CD4-positive, alpha-beta memory T cell (primary cell): ENCODE measurements around the gene SEMA5B. TPM values are rescaled to one million over a fixed set of nuclear protein-coding genes. Genes with fewer than 3 reads are reported as not detected.
A peak's percentile ranks its signal among the peaks of the same experiment; 100 is the strongest.

ENCODE experiments used
- CTCF ChIA-PET: fragments of 350-600 bp; sonication (Branson Sonifier 250); formaldehyde crosslinking; loops from one replicate; lab custom pipeline; 2021; ENCODE audit warnings: inconsistent platforms; ENCODE audit not compliant: partially characterized antibody; lab: Charles Lee
- POLR2A ChIA-PET: fragments of 350-600 bp; sonication (Branson Sonifier 250); formaldehyde crosslinking; loops from one replicate; lab custom pipeline; 2021; ENCODE audit not compliant: partially characterized antibody; lab: Charles Lee
- DNase-seq, 5 donors: peaks; one replicate each; pipeline versions ENCODE4 v3.0.0 to v3.0.0-alpha.2; 2020 to 2022; ENCODE audit warnings: mixed read lengths in 1 of 5
- H3K27ac ChIP-seq: one replicate; pipeline ENCODE4 v1.7.0; 2013; ENCODE audit warnings: low read depth, low read length
- H3K27me3 ChIP-seq: 2 replicates; pipeline ENCODE4 v1.7.0; 2013; ENCODE audit warnings: mild to moderate bottlenecking, low read length, moderate library complexity; ENCODE audit not compliant: insufficient read depth
- H3K36me3 ChIP-seq: 2 replicates; pipeline ENCODE4 v1.7.0; 2013; ENCODE audit warnings: mild to moderate bottlenecking, low read length, moderate library complexity; ENCODE audit not compliant: insufficient read depth
- H3K4me1 ChIP-seq: 2 replicates; pipeline ENCODE4 v1.7.0; 2013; ENCODE audit warnings: mild to moderate bottlenecking, low read length, moderate library complexity; ENCODE audit not compliant: insufficient read depth
- H3K4me3 ChIP-seq, 2 donors: one replicate each; pipeline ENCODE4 v1.7.0; 2013; ENCODE audit warnings: low read length in 2 of 2, mild to moderate bottlenecking in 1 of 2
- H3K9me3 ChIP-seq, 2 donors: one replicate each; pipeline ENCODE4 v1.7.0; 2013; ENCODE audit warnings: low read length in 2 of 2, control low read depth in 1 of 2; ENCODE audit not compliant: control insufficient read depth in 1 of 2
- H3K27ac Mint-ChIP-seq, 7 donors: one replicate each; pipeline ENCODE4 v1.8.0; 2020 to 2021; ENCODE audit warnings: mixed read lengths in 7 of 7, mild to moderate bottlenecking in 6 of 7, inconsistent platforms in 3 of 7, moderate library complexity in 3 of 7
- H3K27me3 Mint-ChIP-seq, 2 donors: one replicate each; pipeline ENCODE4 v1.8.0; 2020 to 2021; ENCODE audit warnings: mixed read lengths in 2 of 2
- H3K36me3 Mint-ChIP-seq, 2 donors: one replicate each; pipeline ENCODE4 v1.8.0; 2020 to 2021; ENCODE audit warnings: mixed read lengths in 2 of 2, inconsistent platforms in 1 of 2, mild to moderate bottlenecking in 1 of 2
- H3K4me1 Mint-ChIP-seq, 4 donors: one replicate each; pipeline ENCODE4 v1.8.0; 2020 to 2021; ENCODE audit warnings: mixed read lengths in 4 of 4, mild to moderate bottlenecking in 1 of 4
- H3K4me3 Mint-ChIP-seq, 8 donors: one replicate each; pipeline ENCODE4 v1.8.0; 2020 to 2021; ENCODE audit warnings: mixed read lengths in 8 of 8, mild to moderate bottlenecking in 7 of 8, moderate library complexity in 6 of 8, inconsistent platforms in 3 of 8
- H3K9me3 Mint-ChIP-seq, 8 donors: one replicate each; pipeline ENCODE4 v1.8.0; 2020 to 2021; ENCODE audit warnings: mixed read lengths in 8 of 8, mild to moderate bottlenecking in 5 of 8, inconsistent platforms in 3 of 8, moderate library complexity in 1 of 8
- intact Hi-C: fragments of 100-400 bp; cut with micrococcal nuclease; formaldehyde crosslinking; loops from one replicate; pipeline ENCODE4 v1.15.1; 2023
- polyA plus RNA-seq, 2 donors: library from polyadenylated mRNA; unstranded; fragments of 300-500 nt; fragmentation: Illumina TruSeq; gene quantifications; one replicate each; pipeline ENCODE4 v1.2.3, GENCODE V29; 2021
- total RNA-seq, 2 experiments: library from RNA; stranded (reverse); gene quantifications; one replicate each; pipeline ENCODE4 v1.2.3, GENCODE V29; 2021

Gene SEMA5B
- total and polyA plus RNA-seq, 4 experiments from 2014 or later, result not detected

DNA sequence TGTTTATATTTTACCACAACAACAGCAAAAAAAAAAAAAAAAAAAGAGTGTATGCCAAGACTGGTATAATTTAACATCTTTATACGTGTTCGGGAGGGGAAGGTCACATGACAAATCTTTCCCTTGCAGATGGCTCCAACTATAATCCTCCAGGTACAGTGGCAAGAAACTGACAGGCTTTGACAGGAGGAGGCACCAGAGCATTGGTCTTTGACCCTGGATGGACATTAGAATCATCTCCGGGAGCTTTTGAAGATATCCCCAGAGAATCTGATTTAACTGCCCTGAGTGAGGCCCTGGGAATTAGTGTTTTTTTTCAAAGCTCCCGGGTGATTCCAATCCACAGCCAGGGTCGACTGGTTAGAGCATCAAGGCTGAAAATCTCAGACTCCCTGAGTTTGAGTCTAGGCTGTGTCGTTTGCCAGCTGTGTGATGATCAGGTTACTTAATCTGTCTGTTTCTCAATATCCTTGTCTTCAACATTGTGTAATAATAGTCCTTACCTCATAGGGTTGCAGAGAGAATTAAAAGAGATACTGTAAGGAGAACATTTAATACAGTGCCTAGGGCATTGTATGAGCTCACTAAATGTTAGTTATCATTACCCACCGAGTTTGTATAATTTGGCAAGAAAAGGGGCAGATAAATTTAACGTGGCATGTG, 8.9 kb upstream of the SEMA5B start:
- Mint-ChIP-seq H3K9me3 (no peaks in the 10 kb centered on the region), H3K4me1 (no peaks in the 10 kb centered on the region), H3K27ac (no peak overlapping the region), H3K36me3 (no peaks in the 10 kb centered on the region), H3K27me3 (peaks cover 43 to 46% of the 10 kb centered on the region in 2 donors), H3K4me3 (no peak overlapping the region)
- intact Hi-C loops, result no loop called here
- Histone ChIP-seq H3K4me3 (no peak overlapping the region), H3K36me3 (no peaks in the 10 kb centered on the region), H3K27ac (no peak overlapping the region), H3K9me3 (no peaks in the 10 kb centered on the region), H3K27me3 (peaks cover 12% of the 10 kb centered on the region), H3K4me1 (no peaks in the 10 kb centered on the region)
- POLR2A ChIA-PET, result no interaction called here
- no peak for DNase-seq
- CTCF ChIA-PET, result no interaction called here

DNA sequence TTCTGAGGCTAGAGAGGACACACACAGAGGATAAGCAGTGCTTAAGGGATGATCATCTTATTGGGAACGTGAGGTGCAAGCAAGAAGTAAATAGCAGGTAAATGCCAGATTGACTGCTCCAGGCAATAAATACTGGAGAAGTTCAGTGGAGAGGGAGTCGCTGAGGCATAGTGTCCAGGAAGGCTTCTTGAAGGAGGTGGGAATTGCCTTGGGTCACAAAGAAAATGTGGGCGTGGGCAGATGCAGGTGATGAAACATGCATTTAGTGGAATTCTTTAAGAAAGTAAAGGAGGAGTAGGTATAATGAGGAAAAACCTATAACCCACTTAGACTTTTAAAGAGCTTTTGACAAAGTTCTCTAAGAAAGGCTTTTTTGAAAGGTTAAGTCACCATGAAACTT, 7.4 kb upstream of the SEMA5B start:
- intact Hi-C loops, result no loop called here
- CTCF ChIA-PET, result no interaction called here
- H3K27me3 Mint-ChIP-seq, result peaks cover 41 to 42% of the 10 kb centered on the region in 2 donors
- POLR2A ChIA-PET, result no interaction called here
- H3K4me1 ChIP-seq, result no peaks in the 10 kb centered on the region
- H3K4me3 ChIP-seq, result no peak overlapping the region
- no peak overlapping the region for H3K27ac Mint-ChIP-seq
- peaks cover 23% of the 10 kb centered on the region for H3K27me3 ChIP-seq
- H3K36me3 ChIP-seq, result no peaks in the 10 kb centered on the region
- H3K9me3 Mint-ChIP-seq, result no peaks in the 10 kb centered on the region
- H3K9me3 ChIP-seq, result no peaks in the 10 kb centered on the region
- DNase-seq, result no peak
- no peaks in the 10 kb centered on the region for H3K36me3 Mint-ChIP-seq
- H3K4me1 Mint-ChIP-seq, result no peaks in the 10 kb centered on the region
- no peak overlapping the region for H3K27ac ChIP-seq
- no peak overlapping the region for H3K4me3 Mint-ChIP-seq

DNA sequence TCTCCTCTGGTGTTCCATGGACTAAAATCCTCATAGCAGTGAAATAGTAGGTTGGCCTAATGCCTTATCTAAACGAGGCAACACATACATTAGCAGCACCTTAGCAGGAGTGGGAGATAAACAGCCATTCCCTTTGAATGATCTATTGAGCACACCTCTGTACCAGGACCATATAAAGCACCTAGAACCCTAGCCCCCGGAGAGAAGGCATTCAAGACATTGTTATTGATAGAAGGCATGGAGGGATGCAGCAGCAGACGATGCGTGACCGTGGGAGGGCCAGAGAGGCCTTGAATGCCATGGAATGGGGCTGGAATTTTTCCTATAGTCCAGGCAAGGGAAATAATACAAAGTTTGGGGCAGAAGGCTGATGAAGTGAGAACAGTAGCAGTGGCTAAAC, 6.6 kb upstream of the SEMA5B start:
- ChIA-PET POLR2A (no interaction called here), CTCF (no interaction called here)
- Mint-ChIP-seq H3K4me1 (no peaks in the 10 kb centered on the region), H3K9me3 (no peaks in the 10 kb centered on the region), H3K36me3 (no peaks in the 10 kb centered on the region), H3K4me3 (no peak overlapping the region), H3K27ac (no peak overlapping the region), H3K27me3 (peaks cover 45 to 46% of the 10 kb centered on the region in 2 donors)
- Histone ChIP-seq H3K36me3 (no peaks in the 10 kb centered on the region), H3K4me1 (no peaks in the 10 kb centered on the region), H3K27me3 (peaks cover 32% of the 10 kb centered on the region), H3K4me3 (no peak overlapping the region), H3K27ac (no peak overlapping the region), H3K9me3 (no peaks in the 10 kb centered on the region)
- intact Hi-C loops, result no loop called here
- no peak for DNase-seq

DNA sequence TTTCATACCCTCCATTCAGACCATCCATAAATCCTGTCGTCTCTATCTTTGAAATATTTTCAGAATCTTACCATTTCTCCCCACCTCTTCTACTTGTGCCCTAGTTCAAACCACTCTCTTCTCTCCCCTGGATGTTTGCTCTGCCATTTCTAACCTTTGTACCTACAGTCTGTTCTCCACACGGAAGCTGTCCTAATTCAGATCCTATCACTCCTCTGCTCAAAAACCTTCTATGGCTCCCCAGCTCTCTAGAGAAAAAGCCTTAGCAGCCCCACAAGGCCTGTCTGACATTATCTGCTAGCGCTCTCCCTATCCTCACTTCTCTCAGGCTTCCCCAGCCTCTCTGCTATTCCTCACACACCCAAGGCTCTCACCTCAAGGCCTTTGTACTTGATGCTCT, 4.5 kb upstream of the SEMA5B start:
- Histone ChIP-seq H3K27ac (no peak overlapping the region), H3K4me1 (peaks cover 12% of the 10 kb centered on the region), H3K27me3 (peaks cover 44% of the 10 kb centered on the region), H3K9me3 (no peaks in the 10 kb centered on the region), H3K36me3 (no peaks in the 10 kb centered on the region), H3K4me3 (no peak overlapping the region)
- Mint-ChIP-seq H3K9me3 (no peaks in the 10 kb centered on the region), H3K36me3 (no peaks in the 10 kb centered on the region), H3K4me1 (peaks cover 5 to 8% (median 8%) of the 10 kb centered on the region in 4 donors), H3K27me3 (peaks cover 42 to 44% of the 10 kb centered on the region in 2 donors), H3K27ac (no peak overlapping the region), H3K4me3 (no peak overlapping the region)
- intact Hi-C loops, result no loop called here
- POLR2A ChIA-PET, result no interaction called here
- DNase-seq, result no peak
- CTCF ChIA-PET, result interaction anchor here (1.2 to 1.9 kb wide), 2 partner anchors 177 to 639 kb away, joined by 4 read pairs; no protein-coding TSS in a partner anchor

DNA sequence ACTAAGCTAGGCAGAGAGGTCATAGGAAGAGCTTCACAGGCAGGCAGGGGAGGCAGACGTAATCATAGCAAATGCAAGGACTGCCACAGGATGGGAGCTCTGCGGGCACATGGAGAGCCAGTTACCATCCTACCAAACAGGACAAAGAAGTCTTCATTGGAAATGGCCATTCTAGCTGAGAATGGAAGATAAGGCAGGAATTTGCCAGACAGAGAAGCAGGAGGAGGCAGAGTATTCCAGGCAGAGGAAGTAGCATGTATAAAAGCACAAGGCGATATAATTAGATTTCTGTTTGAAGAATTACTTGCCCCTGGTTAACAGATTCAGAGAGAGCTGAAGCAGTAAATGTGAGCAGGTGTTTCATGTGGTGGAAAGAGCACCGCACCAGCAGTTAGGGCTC, 3.5 kb upstream of the SEMA5B start:
- peaks cover 19% of the 10 kb centered on the region for H3K4me1 ChIP-seq
- intact Hi-C loops, result no loop called here
- no peaks in the 10 kb centered on the region for H3K9me3 ChIP-seq
- H3K4me3 ChIP-seq, result no peak overlapping the region
- ChIA-PET CTCF (interaction anchor here (0.9 to 4.5 kb wide), 5 partner anchors 13 to 1484 kb away, joined by 3 to 26 read pairs (median 4); partner anchors contain the start of gene POLQ), POLR2A (no interaction called here)
- Mint-ChIP-seq H3K4me1 (peaks cover 7 to 16% (median 12%) of the 10 kb centered on the region in 4 donors), H3K4me3 (no peak overlapping the region), H3K27ac (no peak overlapping the region), H3K36me3 (no peaks in the 10 kb centered on the region), H3K27me3 (peaks cover 41 to 43% of the 10 kb centered on the region in 2 donors), H3K9me3 (no peaks in the 10 kb centered on the region)
- no peaks in the 10 kb centered on the region for H3K36me3 ChIP-seq
- no peak for DNase-seq
- peaks cover 44% of the 10 kb centered on the region for H3K27me3 ChIP-seq
- no peak overlapping the region for H3K27ac ChIP-seq

DNA sequence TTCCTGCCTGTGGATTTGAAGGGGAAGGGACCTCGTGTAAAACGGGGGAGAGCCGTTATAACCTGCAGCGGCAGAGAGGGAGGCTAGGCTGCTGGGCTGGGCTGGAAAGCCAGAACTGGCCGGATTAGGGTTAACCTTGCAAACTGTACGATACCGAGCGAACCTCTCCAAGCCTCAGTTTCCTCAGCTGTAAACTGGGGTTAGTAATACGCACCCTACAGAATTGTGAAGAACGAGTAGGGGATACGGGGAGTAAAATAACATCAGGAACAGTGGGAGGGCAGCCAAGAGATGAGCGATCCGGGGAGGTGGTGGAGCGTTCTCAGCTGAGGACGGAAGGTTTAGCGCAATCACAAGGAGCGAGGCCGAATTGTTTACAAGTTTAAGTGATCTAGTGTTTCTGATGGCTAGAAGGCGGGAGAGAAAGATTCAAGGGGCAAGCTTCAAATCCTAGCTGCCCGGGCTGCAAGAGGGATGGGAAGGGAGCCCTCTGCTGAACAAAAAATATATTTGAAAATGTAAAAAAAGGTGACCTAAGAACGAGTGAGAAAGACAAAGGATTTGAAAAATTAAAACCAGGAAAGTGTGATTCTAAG, 768 bp upstream of the SEMA5B start:
- POLR2A ChIA-PET, result interaction anchor here (0.7 to 1.3 kb wide), 2 partner anchors 14 to 273 kb away, joined by 3 read pairs; no protein-coding TSS in a partner anchor

More for the DNA sequence above, 768 bp upstream of the SEMA5B start:
- Mint-ChIP-seq H3K4me1 (peaks cover 9 to 22% (median 16%) of the 10 kb centered on the region in 4 donors), H3K36me3 (no peaks in the 10 kb centered on the region), H3K27me3 (peaks cover 43 to 54% of the 10 kb centered on the region in 2 donors), H3K4me3 (peak overlapping the region; percentile 76 to 92 (median 84)), H3K9me3 (peaks cover 0 to 2% (median 0%) of the 10 kb centered on the region in 8 donors), H3K27ac (peak overlapping the region in 2 of 7 donors; percentile 3 to 49)
- intact Hi-C loops, result loop anchor here (1.0 to 2.0 kb wide), 4 partner anchors 170 to 466 kb away; no protein-coding TSS in a partner anchor
- no peaks in the 10 kb centered on the region for H3K9me3 ChIP-seq
- DNase-seq, result peak in 4 of 5 donors; percentile 13 to 39 (median 34)
- peaks cover 53% of the 10 kb centered on the region for H3K27me3 ChIP-seq
- H3K4me1 ChIP-seq, result peaks cover 19% of the 10 kb centered on the region
- no peak overlapping the region for H3K27ac ChIP-seq
- peak overlapping the region; percentile 61 to 81 for H3K4me3 ChIP-seq
- no peaks in the 10 kb centered on the region for H3K36me3 ChIP-seq
- CTCF ChIA-PET, result interaction anchor here (0.7 to 4.5 kb wide), 18 partner anchors 9 to 1482 kb away, joined by 3 to 32 read pairs (median 4); partner anchors contain the start of genes PDIA5 and POLQ
